G401.6 (cell line): ENCODE data around the gene RPN1.

ENCODE experiments used
- FAIRE-seq: peaks from 2 replicates; lab custom pipeline; 2012; peaks lifted over from hg19 to GRCh38; lab: Jason Lieb, UNC

RPN1 gene

GRCh38 chr3:128578346-128578745, 72.3 kb downstream of the RPN1 start:
- FAIRE-seq, result no peak

GRCh38 chr3:128577711-128578110, 72.9 kb downstream of the RPN1 start:
- no peak for FAIRE-seq

GRCh38 chr3:128576290-128576689, 74.3 kb downstream of the RPN1 start:
- no peak for FAIRE-seq

GRCh38 chr3:128575777-128576176, 74.8 kb downstream of the RPN1 start:
- no peak for FAIRE-seq

GRCh38 chr3:128573707-128574162, 76.9 kb downstream of the RPN1 start:
- FAIRE-seq, result no peak

GRCh38 chr3:128573160-128573559, 77.5 kb downstream of the RPN1 start:
- no peak for FAIRE-seq

GRCh38 chr3:128572644-128573105, 77.9 kb downstream of the RPN1 start:
- FAIRE-seq, result no peak

GRCh38 chr3:128572013-128572412, 78.6 kb downstream of the RPN1 start:
- FAIRE-seq, result no peak
